Hepatocyte (in vitro differentiated cells): ENCODE data around the gene PNPLA7.
"Not testable (repeated sequence)": the region's sequence is repeated elsewhere in the genome, so short reads cannot be mapped to it uniquely, and the experiment has no call there.

Source experiments
- CTCF ChIP-seq: fragments of 200-600 bp; sonication (generic); IDR thresholded peaks from 2 replicates; pipeline ENCODE4 v1.5.1; 2016; ENCODE audit warnings: antibody characterized with exemption, mild to moderate bottlenecking; ENCODE audit not compliant: poor library complexity
- EZH2 ChIP-seq: fragments of 200-600 bp; sonication (generic); IDR thresholded peaks from 2 replicates; pipeline ENCODE4 v1.6.1; 2016; ENCODE audit warnings: antibody characterized with exemption, mild to moderate bottlenecking, borderline replicate concordance
- EZH2phosphoT487 ChIP-seq: fragments of 200-600 bp; sonication (generic); IDR thresholded peaks from one replicate; pipeline ENCODE4 v1.6.1; 2018; ENCODE audit warnings: antibody characterized with exemption, mild to moderate bottlenecking, low read depth, moderate library complexity; ENCODE audit not compliant: unreplicated experiment, severe bottlenecking

DNA sequence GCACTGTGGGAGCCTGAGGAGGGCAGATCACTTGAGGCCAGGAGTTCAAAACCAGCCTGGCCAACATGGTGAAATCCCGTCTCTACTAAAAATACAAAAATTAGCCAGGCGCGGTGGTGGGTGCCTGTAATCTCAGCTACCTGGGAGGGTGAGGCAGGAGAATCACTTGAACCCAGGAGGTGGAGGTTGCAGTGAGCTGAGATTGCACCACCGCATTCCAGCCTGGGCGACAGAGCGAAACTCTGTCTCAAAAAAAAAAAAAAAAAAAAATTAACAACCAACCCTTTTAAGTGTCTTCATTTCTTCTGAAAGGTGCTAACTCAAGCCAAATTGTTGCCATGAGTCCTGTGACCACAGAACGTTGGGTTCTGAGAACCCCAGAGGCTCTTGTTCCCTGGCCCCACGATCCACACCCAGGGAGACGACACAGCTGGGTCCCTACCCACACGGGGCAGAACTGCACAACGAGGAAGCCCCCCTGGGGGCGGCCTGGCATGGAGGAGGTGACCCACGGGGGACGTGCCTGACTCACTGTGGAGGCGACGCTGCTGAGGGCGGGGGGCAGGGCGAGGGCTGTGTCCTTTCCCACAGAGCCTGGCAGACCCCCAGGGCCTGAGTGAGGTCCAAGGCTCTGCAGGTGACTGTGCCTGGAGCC lies 139.8 kb downstream of the PNPLA7 start:
- TF ChIP-seq CTCF, EZH2phosphoT487, EZH2: not testable (repeated sequence)
